Measurements from ENCODE around the gene MAPK8IP3. TPM values are rescaled to one million over a fixed set of nuclear protein-coding genes. Genes with fewer than 3 reads are reported as not detected.
"Not testable (repeated sequence)": the region's sequence is repeated elsewhere in the genome, so short reads cannot be mapped to it uniquely, and the experiment has no call there.

Gene MAPK8IP3
- total RNA-seq, 1 donor from 2014 or later, result 84.5 TPM

DNA sequence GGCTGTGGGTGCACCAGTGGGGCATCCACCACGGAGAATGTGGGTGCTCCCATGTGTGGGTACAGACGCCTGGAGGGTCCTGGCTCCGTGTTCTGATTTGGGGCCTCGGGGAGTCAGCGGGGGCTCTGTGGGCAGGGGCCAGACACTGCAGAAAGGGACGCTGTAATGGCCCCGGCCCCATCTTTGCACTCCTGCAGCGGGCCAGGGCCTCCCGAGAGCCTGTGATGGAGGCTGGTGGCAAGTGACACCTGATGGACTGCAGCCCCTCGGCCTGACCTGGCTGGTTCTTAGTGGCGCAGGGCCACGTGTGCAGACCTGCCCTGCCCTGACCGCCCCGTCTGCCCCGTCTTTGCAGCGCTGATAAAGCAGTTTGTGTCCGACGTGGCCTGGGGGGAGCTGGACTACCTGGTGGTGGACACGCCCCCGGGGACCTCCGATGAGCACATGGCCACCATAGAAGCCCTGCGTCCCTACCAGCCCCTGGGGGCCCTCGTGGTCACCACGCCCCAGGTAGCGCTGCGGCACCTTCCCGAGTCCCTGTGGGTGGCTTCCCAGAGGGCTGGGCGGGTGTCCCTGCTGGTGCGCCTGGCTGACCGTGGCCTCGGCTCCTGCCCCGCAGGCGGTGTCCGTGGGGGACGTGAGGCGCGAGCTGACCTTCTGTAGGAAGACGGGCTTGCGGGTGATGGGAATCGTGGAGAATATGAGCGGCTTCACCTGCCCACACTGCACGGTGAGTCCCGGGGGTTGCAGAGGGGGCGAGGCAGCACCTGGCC, 81.5 kb downstream of the MAPK8IP3 start:
- DNase-seq, result no peak

DNA sequence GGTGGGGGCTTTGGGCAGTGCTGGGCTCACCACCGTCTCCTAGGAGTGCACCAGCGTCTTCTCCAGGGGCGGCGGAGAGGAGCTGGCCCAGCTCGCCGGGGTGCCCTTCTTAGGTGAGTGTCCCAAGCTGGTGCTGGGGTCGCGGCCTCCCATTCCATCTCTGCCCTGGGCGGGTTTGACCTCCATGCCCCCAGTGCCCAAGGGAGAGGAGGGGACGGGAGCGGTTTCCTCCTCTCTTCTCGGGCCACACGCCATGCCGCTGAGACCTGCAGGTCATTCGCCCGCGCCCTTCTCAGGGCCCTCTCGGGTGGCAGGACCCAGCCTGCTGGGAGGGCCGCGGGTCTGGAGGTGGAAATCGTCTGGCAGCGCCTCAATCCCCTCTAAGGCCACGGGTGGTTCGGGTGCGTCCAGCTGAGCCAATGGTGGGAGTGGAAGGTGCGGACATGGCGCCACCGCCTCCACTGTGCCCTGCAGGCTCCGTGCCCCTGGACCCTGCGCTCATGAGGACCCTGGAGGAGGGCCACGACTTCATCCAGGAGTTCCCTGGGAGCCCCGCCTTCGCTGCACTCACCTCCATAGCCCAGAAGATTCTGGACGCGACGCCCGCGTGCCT, 82.2 kb downstream of the MAPK8IP3 start:
- no peak for DNase-seq

DNA sequence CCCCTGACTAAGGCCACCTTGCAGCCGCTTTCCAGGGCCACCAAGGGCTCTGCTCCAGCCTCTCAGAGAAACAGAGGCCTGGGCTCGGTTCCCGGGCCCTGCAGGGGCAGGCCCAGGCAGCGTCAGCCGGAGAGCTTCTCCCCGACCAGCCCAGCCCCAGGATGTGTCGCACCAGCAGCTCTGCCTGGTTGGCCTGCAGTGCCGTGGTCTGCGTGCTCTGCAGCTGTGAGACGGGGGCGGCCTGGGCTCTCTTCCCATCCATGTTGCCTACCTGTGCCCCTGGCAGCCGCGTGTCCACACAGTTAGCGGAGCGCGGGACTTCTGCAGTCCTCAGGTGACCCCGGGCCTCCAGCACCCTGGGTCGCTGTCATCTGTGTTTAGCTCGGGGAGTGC, 82.7 kb downstream of the MAPK8IP3 start:
- no peak for DNase-seq

DNA sequence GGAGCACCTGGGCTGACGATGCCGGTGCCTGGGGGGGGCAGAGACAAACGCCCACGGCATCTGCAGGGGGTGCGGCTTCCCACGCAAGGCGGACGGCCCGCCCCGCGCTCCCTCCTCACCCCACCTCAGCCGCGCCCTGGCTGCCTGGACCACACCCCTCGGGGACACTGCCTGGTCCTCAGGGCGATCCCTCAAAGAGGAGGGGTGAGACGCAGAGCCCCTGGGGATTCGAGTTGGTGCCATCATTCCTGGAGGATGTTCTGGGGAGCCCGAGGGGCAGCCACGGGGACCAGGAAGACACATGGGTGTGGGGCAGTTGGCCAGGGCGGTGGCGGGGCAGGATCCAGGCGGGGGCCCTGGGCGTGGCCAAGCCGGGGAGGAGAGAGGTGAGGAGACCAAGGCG, 83.6 kb downstream of the MAPK8IP3 start:
- no peak for DNase-seq

DNA sequence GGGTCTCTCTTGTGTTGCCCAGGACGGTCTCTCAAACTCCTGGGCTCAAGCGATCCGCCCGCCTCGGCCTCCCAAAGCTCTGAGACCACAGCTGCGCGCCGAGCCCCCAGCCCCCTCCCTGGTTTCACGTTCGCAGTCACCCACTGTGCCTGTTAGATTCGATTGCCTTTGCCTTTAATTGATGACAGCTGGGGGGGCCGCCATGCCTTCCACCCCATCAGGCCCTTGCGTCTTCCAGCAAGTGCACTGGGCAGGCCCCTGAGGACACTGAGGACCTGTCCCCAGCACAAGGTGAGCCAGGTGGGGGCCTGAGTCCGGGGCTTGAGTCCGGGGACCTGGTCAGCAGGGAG, 84.2 kb downstream of the MAPK8IP3 start:
- DNase-seq, result no peak

DNA sequence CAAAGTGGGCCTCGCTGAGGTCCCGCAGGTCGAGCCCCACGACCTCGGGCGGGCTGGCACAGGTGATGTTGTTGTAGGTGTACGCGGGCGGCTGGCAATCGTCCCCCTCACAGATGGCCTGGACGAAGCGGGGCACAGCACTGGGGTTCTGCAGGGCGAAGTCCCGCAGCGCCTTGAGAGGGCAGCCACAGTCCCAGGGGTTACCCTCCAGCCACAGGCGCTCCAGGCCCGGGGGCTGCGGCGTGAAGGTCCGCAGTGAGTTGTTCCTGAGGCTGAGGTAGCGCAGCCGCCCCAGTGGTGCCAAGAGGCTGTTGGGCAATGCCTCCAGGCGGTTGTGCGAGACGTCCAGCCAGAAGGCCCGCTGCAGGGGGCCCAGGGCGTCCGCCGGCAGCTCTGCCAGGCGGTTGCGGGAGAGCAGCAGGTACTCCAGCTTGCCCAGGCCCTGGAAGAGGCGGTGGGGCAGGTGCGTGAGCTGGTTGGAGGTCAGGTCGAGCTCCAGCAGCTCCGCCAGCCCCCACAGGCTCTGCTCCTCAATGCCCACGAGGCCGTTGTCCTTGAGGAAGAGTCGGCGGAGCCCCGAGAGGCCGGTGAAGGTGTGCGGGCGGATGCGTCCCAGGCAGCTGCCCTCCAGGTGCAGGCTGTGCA, 84.7 kb downstream of the MAPK8IP3 start:
- DNase-seq, result no peak

DNA sequence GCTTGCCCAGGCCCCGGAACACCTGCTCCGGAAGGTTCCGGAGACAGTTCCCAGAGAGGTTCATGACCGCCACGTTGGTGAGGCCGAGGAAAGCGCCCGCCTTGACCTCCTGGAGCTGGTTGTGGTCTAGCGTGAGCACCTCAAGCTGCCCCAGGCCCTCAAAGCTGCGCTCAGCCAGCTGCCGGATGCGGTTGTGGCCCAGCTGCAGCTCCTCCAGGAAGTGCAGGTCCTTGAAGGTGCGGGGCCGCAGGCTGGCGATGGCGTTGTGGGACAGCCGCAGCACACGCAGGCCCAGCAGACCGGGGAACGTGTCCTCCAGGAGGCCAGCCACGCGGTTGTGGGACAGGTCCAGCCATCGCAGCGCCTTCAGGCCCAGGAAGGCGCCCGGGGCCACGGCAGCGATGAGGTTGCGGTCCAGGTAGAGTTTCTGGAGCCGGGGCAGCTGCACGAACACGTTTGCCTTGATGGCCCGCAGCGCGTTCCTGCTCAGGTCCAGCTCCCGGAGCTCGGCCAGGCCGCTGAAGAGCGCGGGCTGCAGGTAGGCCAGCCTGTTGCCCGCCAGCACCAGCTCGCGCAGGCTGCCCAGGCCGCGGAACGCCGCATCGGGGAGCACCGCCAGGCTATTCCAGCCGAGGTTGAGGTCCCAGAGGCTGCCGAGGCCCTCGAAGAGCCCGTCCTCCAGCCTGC, 85.4 kb downstream of the MAPK8IP3 start:
- DNase-seq, result no peak

DNA sequence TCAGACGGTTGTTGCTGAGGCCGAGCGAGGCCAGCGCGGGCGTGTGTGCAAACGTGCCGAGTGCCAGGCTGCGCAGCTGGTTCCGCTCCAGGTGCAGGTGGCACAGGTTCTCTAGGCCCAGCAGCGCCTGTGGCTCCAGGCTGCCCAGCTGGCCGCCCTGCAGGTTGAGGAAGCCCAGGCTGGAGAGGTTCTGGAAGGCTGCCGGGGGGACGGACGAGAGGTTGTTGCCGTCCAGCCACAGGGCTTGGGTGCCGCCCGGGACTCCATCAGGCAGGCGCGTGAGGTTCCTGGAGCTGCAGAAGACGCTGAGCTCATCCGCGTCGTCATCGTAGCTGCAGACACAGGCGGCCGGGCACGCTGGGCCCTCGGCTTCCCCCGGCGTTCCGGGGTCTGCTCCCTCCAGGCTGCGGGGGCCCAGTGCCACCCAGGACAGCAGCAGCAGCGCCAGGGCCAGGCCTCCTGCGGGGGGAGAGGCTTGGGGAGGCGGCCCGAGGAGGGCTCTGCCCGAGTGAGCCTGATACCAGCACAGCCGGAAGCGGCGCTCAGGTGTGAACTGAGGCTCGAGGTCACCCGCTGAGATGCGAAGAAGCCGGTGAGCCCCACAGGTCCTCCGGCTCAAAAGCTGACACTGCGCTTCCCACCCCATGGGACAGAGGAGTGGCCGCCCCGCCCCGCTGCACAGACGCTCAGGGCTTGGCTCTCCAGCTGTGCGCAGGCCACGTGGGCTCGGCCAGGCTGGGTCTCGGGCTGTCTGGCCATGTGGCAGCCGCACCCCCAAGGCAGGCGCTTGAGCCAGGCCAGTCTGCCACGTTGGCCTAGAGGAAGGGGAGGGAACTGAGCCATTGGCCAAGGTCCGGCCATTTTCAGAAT, 86.2 kb downstream of the MAPK8IP3 start:
- no peak for DNase-seq

DNA sequence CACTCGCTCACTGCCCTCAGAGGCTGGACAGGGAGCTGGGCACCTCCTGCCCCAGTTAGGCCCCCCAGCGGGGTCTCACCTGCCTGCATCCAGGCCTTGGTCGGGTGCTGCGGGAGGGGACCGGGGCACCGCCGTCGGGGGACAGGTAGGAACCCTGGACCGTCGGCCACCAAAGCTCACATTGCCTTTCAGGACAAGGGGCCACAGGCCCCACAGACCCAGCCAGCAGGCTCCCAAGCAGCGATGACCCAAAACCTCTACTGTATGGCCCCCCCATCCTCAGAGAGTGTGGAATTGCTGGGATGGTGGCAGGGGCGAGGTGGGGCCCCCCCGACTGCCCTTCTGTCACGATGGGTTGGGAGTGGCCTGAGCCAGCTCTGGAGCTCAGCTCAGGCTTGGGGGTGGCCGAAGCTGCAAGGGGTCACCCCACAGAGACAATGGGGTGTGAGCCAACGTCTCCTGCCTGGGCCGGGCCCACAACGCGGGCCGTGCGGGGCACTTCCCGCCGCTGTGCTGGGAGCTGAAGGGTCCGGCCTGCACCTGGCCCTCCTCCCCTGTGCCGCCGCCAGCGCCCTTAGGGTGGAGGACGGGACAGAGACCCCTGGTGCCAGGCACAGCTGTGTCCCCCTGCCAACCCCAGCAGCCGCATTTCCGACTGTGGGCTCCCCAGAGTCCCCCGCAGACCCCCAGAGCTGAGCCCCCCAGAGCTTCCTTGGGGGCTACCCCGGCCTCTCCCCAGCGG, 87.0 kb downstream of the MAPK8IP3 start:
- no peak for DNase-seq

DNA sequence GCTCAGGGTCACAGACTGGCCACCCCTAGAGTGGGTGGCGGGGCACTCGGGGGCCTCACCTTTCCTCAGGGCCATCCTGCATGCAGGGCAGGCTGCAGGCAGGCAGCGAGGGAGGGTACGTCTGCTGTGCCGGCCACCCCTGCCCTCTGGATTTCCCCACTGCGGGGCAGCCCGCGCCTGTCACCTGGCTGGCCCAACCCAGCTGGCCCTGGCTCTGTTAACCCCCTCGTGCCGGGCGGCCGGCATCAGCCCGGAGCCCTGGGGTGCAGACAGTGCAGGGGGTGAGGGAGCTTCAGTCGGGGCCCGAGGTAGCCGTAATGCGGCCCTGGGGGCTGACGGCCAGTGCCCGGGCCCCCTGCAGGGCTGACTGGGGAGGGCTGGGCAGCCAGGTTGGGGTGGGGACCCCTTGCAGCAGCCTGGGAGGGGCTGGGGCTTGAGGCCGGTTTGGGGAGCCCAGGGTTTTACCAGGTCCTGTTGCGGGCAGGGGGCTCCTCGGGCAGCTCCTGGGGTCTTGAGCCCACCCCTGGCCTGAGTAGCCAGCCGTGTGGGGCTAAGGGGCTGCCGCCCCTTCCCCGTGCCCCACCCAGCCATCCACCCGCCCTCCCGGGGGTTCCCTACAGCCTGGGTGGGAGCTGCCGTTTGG, 87.7 kb downstream of the MAPK8IP3 start, which contains the start of gene IGFALS:
Gene IGFALS (minus strand): TSS at position 128 of the 643 bp plus-strand sequence. CDS start 53 bp downstream, at position 75.
- DNase-seq, result no peak

DNA sequence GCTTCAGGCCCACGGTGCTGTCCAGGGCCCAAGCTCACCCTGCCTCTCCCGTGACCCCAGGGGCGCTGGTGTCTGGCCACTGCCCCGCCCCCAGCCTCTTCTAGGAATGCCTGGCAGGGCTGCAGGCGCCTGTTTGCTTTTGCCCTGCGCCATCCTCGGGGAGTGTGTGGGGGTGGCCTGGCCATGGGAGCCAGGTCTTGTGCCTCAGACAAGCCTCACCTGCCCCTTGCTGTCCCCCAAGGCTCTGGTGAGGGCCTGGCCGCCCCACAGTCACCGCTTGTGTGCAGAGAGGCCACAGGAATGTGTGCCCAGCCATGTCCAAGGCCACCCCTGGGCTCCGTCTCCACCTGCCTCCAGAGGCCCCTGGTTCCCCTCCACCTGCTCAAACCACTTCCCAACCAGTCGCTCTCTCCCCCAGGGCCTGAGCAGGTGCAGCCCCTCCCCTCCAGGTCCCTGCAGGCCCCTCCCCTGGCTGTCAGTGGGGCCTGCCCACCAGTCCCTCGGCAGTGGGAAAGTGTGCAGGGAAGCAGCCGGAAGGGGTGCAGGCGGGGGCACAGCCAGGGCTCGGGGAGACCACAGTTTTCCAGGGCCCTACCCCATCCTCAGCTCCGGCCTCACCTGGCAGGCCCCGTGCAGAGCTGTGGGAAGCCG, 88.4 kb downstream of the MAPK8IP3 start:
- no peak for DNase-seq

DNA sequence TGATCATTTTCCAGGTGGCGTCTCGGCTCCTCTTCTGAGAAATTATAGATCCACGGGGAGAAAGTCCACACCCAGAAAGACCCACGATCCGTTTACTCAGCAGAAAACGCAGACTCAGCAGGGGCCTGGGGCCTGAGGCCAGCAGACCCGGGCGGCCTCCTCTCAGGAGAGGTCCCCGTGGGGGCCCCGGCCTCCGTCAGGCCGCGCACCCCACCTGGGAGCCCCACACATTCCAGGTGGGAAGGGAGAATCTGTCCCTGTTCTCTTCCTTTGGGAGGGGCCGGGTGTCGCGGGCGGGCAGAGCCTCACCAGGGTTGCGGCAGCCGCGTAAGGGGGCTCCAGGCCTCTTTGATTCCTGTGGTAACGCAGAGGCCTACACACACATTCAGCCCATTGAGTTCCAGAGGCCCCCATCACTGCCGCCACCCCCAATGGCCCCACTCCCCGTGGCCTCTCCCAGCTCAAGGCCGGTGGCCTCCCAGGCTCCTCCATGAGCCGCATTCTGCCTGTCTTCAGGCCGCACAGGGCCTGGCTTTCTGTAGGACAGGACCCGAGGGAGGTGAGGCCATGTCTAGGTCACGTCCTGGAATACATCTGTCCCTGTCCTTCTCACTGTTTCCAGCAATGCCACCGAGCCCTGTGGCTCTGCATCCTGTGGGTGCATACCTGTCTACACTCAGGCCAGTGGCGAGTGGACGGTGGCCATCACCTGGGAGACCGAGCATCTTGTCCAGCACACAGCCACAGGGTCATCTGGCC, 89.1 kb downstream of the MAPK8IP3 start:
- no peak for DNase-seq

DNA sequence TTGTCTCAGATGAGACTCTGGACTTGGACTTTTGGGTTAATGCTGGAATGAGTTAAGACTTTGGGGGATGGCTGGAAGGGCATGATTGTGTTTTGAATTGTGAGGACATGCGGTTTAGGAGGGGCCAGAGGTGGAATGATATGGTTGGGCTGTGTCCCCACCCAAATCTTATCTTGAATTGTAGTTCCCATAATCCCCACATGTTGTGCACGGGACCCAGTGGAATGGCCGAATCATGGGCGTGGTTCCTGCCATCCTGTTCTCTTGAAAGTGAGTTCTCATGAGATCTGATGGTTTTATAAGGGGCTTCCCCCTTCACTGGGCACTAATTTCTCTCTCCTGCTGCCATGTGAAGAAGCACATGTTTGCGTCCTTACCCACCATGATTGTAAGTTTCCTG, 93.3 kb downstream of the MAPK8IP3 start:
- not testable (repeated sequence) for DNase-seq

DNA sequence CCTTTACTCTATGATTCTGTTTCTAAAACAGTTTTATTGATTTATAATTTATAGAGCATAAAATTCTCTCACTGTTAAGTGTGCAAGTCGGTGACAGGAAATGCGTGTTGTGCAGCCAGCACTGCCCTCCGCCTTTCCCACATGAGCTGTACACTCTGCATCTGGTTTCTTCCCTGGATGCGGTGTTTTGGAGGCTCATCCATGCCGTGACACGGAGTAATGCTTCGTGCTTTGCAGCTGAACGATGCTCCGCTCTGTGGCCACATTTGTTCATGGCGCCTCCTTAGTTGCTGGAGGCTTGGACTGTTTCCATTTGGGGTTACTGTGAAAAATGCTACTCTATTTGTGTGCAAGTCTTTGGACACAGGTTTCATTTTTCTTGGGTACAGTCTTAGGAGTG, 94.7 kb downstream of the MAPK8IP3 start:
- no peak for DNase-seq

DNA sequence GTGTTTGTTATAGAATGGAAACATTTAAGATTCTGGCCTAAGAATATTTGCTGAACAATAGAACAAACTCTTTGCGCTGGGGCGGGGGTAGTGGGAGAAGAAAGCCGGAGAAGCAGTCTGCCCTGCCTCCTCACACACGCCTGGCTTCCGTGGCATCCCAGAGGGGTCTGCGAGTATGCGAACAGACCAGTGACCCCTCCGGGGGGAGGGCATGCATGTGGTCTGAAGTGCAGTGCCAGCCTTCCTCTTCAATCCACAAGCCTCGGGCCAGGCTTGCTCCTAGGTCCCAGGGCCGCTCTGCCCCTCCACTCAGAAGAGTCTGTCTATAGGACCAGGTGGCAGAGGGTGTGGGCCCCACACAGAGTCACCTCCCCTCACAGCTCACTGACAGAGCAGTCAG, 101.6 kb downstream of the MAPK8IP3 start:
- DNase-seq, result no peak

DNA sequence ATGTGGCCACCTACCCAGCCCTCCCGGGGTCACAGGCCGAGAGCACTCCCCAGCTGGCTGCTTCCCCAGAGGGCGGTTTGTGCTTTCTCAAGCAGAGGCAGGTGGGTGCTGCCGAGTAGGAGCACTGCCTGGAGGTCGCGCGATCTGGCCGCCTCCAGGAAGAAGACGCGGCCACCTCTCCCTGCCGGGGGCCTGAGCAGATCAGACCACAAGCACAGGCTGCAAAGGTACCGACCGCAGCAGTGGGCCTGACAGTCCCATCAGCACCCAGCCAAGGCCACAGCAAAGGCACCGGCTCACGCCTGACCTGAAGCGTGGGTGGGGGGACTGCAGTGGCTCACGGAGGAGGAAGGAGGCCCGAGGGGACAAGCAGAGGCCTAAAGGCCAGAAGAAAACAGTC, 102.7 kb downstream of the MAPK8IP3 start:
- no peak for DNase-seq

DNA sequence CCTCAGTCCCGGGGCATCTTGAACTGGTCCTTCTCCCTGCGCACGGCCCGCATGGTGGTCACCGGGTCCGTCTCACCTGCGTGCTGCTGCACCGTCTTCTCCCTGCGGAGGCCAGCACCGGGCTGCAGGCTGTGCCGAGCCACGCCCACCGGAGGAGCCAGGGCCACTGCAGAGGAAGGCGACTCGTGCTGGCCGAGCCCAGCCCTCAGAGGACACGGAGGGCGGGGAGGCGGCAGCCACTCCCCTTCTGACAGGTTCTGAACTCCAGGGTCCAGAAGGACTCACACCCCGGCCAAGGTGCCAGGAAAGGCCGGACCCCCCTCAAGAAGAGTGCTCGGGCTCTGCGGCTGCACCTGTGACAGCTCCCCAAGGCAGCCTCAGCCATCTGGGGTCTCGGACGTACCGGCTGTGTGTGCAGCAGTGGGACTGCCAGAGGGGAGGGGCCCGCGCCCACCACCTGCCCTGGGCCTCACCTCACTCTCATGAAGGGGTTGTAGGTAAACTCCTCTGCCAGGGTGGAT, 103.3 kb downstream of the MAPK8IP3 start:
- DNase-seq, result no peak

DNA sequence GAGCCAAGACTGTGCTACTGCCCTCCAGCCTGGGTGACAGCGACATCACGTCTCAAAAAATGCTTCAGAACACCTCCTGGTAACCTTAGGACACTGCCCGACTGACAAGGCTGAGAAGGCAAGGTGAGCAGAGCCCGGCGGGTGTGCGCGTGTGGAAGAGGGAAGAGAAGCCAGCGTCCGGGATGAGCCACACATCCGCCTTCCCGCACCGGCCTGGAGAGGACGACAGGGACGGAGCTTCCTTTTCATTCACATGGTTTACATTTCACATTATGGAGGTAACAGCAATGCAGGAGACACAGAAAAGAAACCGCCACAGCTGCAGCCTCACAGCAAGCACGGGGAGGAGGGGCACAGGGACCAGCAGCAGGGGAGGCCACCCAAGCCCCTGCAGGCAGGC, 104.1 kb downstream of the MAPK8IP3 start:
- no peak for DNase-seq

DNA sequence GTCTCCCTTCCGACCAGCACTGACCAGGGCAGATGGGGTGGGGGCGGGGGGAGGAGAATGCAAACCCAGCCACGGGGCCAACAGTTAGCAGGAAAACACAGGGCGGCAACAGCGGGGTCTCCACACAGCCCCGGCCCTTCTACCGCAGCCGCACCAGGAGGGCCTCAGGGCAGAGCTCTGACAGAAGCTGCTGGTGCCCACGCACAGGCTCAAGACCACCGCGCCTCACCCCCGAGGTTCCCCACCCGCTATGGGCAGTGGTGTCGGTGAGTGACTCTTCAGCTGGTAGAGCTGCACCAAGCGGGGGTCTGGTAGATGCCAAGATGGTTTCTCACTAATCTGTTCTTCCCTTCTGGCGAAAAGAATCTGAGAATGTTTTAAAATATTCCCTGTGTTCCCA, 104.5 kb downstream of the MAPK8IP3 start:
- no peak for DNase-seq
